GM12892 (cell line): ENCODE measurements around the gene TYW1B.
"Not testable (repeated sequence)": the region's sequence is repeated elsewhere in the genome, so short reads cannot be mapped to it uniquely, and the experiment has no call there.

Experiments
- DNase-seq: peaks from one replicate; pipeline ENCODE4 v3.0.0; 2011; ENCODE audit not compliant: insufficient read length
- FAIRE-seq: peaks from 2 replicates; lab custom pipeline; 2011; peaks lifted over from hg19 to GRCh38; lab: Jason Lieb, UNC
- POLR2A ChIP-seq: IDR thresholded peaks from 2 replicates; pipeline ENCODE4 v1.6.1; 2011; ENCODE audit warnings: low read depth, low read length, control low read depth
- POLR2AphosphoS5 ChIP-seq: IDR thresholded peaks from 2 replicates; pipeline ENCODE4 v1.6.1; 2011; ENCODE audit warnings: low read depth, low read length, control low read depth
- TAF1 ChIP-seq: IDR thresholded peaks from 2 replicates; pipeline ENCODE4 v1.6.1; 2011; ENCODE audit warnings: low read depth, mild to moderate bottlenecking, control low read depth, low read length, borderline replicate concordance

TYW1B gene

GRCh38 chr7:72710983-72711382 lies 117.0 kb downstream of the TYW1B start:
- DNase-seq (no peak), FAIRE-seq (no peak)
- no peak for TF ChIP-seq POLR2AphosphoS5
- TF ChIP-seq TAF1 = no peak
- no peak for TF ChIP-seq POLR2A

- TF ChIP-seq POLR2AphosphoS5 = no peak
- FAIRE-seq (no peak), DNase-seq (no peak)
Measured at GRCh38 chr7:72709909-72710308, 118.1 kb downstream of the TYW1B start.

GRCh38 chr7:72708371-72709050 lies 119.5 kb downstream of the TYW1B start:
- DNase-seq, FAIRE-seq: not testable (repeated sequence)

GRCh38 chr7:72706521-72706920 lies 121.5 kb downstream of the TYW1B start:
- DNase-seq (no peak), FAIRE-seq (no peak)
- TF ChIP-seq TAF1 (no peak), POLR2A (no peak), POLR2AphosphoS5 (no peak)

- not testable (repeated sequence) for DNase-seq
- peak; percentile 64 for FAIRE-seq
Measured at GRCh38 chr7:72705693-72706092, 122.3 kb downstream of the TYW1B start.

GRCh38 chr7:72704894-72705293 lies 123.1 kb downstream of the TYW1B start:
- TF ChIP-seq POLR2AphosphoS5 (no peak), TAF1 (no peak), POLR2A (no peak)
- DNase-seq = no peak
- no peak for FAIRE-seq

GRCh38 chr7:72700548-72700947 lies 127.5 kb downstream of the TYW1B start:
- DNase-seq = not testable (repeated sequence)

GRCh38 chr7:72697066-72697465 lies 130.9 kb downstream of the TYW1B start:
- DNase-seq, FAIRE-seq: not testable (repeated sequence)

More at GRCh38 chr7:72700548-72700947, 127.5 kb downstream of the TYW1B start:
- not testable (repeated sequence) for FAIRE-seq

GRCh38 chr7:72696643-72697042 lies 131.4 kb downstream of the TYW1B start:
- not testable (repeated sequence) for DNase-seq

GRCh38 chr7:72695482-72695881 lies 132.5 kb downstream of the TYW1B start:
- not testable (repeated sequence) for FAIRE-seq, DNase-seq

More at GRCh38 chr7:72696643-72697042, 131.4 kb downstream of the TYW1B start:
- FAIRE-seq = not testable (repeated sequence)

- not testable (repeated sequence) for DNase-seq, FAIRE-seq
Measured at GRCh38 chr7:72691442-72691841, 136.6 kb downstream of the TYW1B start.

GRCh38 chr7:72690177-72690576 lies 137.8 kb downstream of the TYW1B start:
- FAIRE-seq, DNase-seq: not testable (repeated sequence)

- DNase-seq, FAIRE-seq: not testable (repeated sequence)
Measured at GRCh38 chr7:72689344-72689743, 138.7 kb downstream of the TYW1B start.

GRCh38 chr7:72681211-72681610 lies 146.8 kb downstream of the TYW1B start:
- DNase-seq, FAIRE-seq: not testable (repeated sequence)

- FAIRE-seq, DNase-seq: not testable (repeated sequence)
Measured at GRCh38 chr7:72676880-72677279, 151.1 kb downstream of the TYW1B start.

- DNase-seq, FAIRE-seq: not testable (repeated sequence)
Measured at GRCh38 chr7:72676086-72676690, 151.8 kb downstream of the TYW1B start.

GRCh38 chr7:72675686-72676085 lies 152.3 kb downstream of the TYW1B start:
- not testable (repeated sequence) for DNase-seq, FAIRE-seq
